8988T (cell line): ENCODE results near the gene ADM.
A peak's percentile ranks its signal among the peaks of the same experiment; 100 is the strongest.

Source experiments
- DNase-seq: peaks from one replicate; pipeline ENCODE4 v3.0.0; 2011

Gene ADM

GRCh38 chr11:10291801-10292638 lies 12.9 kb upstream of the ADM start:
- no peak for DNase-seq

GRCh38 chr11:10293423-10294289 lies 11.2 kb upstream of the ADM start, which contains the start of gene SBF2:
SBF2 (minus strand) TSS chr11:10294219; CDS start chr11:10294069, 150 bp downstream.
- peak; percentile 73 for DNase-seq

GRCh38 chr11:10294290-10294953 lies 10.5 kb upstream of the ADM start:
- no peak for DNase-seq

- no peak for DNase-seq
Measured at GRCh38 chr11:10295064-10295901, 9.6 kb upstream of the ADM start.

GRCh38 chr11:10298342-10298741 lies 6.5 kb upstream of the ADM start:
- no peak for DNase-seq

- no peak for DNase-seq
Measured at GRCh38 chr11:10301656-10302358, 3.1 kb upstream of the ADM start.

- DNase-seq = no peak
Measured at GRCh38 chr11:10302359-10302743, 2.5 kb upstream of the ADM start.

- no peak for DNase-seq
Measured at GRCh38 chr11:10302744-10303557, 1.9 kb upstream of the ADM start.

- no peak for DNase-seq
Measured at GRCh38 chr11:10303558-10304363, 1.1 kb upstream of the ADM start.

- DNase-seq = no peak
Measured at GRCh38 chr11:10305262-10305963, 540 bp downstream of the ADM start.

- DNase-seq = no peak
Measured at GRCh38 chr11:10305964-10306918, 1.4 kb downstream of the ADM start.

GRCh38 chr11:10307022-10307399 lies 2.1 kb downstream of the ADM start:
- no peak for DNase-seq

- DNase-seq = peak; percentile 89
Measured at GRCh38 chr11:10307400-10308200, 2.7 kb downstream of the ADM start.

GRCh38 chr11:10308201-10308954 lies 3.5 kb downstream of the ADM start:
- DNase-seq = no peak

GRCh38 chr11:10309163-10310093 lies 4.6 kb downstream of the ADM start:
- no peak for DNase-seq
